Activated naive CD4-positive, alpha-beta T cell treated with anti-CD3 and anti-CD28 coated beads, Interleukin-2, amount 50 U/mL, for 24 hours (primary cell): ENCODE results near the gene APAF1.
"Not testable (repeated sequence)": the region's sequence is repeated elsewhere in the genome, so short reads cannot be mapped to it uniquely, and the experiment has no call there.

Experiments used
- H3K27ac Mint-ChIP-seq: one replicate; pipeline ENCODE4 v1.8.0; 2021; ENCODE audit warnings: mild to moderate bottlenecking, mixed read lengths
- H3K27me3 Mint-ChIP-seq: one replicate; pipeline ENCODE4 v1.8.0; 2021; ENCODE audit warnings: mixed read lengths
- H3K36me3 Mint-ChIP-seq: one replicate; pipeline ENCODE4 v1.8.0; 2021; ENCODE audit warnings: mixed read lengths
- H3K4me1 Mint-ChIP-seq: one replicate; pipeline ENCODE4 v1.8.0; 2021; ENCODE audit warnings: mixed read lengths
- H3K4me3 Mint-ChIP-seq: one replicate; pipeline ENCODE4 v1.8.0; 2021; ENCODE audit warnings: mild to moderate bottlenecking, mixed read lengths
- H3K9me3 Mint-ChIP-seq: one replicate; pipeline ENCODE4 v1.8.0; 2021; ENCODE audit warnings: mixed read lengths

APAF1 gene

DNA sequence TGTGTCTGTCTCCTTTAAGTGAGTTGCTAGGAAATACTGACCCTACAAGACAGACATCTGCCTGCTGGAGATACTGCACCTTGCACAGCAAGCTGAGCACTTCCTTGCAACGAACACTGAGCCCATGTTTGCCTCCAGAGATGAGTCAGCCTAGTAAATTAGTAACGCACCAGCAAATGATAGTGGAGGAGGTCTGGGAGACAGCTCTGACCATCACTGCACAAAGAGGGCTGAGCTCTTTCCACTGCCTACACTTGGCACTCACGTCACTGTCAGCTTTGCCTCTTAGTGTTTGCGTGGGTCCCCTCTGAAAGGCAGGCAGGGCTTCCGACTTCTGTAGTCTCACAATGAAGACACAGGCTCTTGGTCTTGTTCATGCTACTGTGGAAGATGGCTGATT, 109.0 kb downstream of the APAF1 start:
- H3K4me3 Mint-ChIP-seq = no peak overlapping the region
- H3K9me3 Mint-ChIP-seq = no peaks in the 10 kb centered on the region
- no peak overlapping the region for H3K27ac Mint-ChIP-seq
- no peaks in the 10 kb centered on the region for H3K36me3 Mint-ChIP-seq
- H3K27me3 Mint-ChIP-seq = no peaks in the 10 kb centered on the region
- H3K4me1 Mint-ChIP-seq = no peaks in the 10 kb centered on the region

DNA sequence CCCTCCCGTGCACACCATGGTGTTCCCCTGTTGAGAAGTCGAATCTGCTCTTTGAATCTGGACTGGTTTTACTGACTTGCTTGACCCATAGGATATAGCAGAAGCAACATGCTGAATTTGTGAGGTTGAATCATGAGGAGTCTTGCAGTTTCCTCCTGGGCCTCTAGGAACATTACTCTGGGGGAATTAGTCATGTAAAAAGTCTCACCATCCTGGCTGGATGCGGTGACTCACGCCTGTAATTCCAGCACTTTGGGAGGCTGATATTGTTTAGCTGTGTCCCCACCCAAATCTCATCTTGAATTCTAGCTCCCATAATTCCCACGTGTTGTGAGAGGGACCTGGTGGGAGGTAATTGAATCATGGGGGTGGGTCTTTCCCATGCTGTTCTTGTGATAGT, 110.8 kb downstream of the APAF1 start:
- not testable (repeated sequence) for H3K36me3 Mint-ChIP-seq, H3K9me3 Mint-ChIP-seq, H3K27ac Mint-ChIP-seq, H3K4me1 Mint-ChIP-seq, H3K4me3 Mint-ChIP-seq, H3K27me3 Mint-ChIP-seq

DNA sequence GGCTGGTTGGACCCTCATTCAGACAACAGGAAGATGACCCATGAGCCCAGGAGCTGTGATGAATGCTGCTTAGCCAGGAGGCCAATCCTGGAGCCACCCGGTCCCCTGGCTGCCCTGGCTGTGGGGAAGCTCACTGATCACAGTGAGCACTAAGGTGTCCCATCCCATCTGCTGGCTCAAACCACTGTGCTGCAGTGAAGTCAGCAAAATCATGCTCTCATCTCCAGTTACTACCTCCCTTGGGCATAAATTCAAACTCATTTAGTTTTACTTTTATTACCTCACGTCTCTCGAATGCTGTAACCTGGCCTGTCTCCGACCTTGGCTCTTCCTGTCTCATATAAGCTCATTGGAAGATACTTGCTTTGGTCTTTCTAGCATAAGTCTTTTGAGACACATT, 112.4 kb downstream of the APAF1 start:
- no peak overlapping the region for H3K4me3 Mint-ChIP-seq
- no peaks in the 10 kb centered on the region for H3K36me3 Mint-ChIP-seq
- no peaks in the 10 kb centered on the region for H3K4me1 Mint-ChIP-seq
- H3K27ac Mint-ChIP-seq = no peak overlapping the region
- H3K9me3 Mint-ChIP-seq = no peaks in the 10 kb centered on the region
- no peaks in the 10 kb centered on the region for H3K27me3 Mint-ChIP-seq

DNA sequence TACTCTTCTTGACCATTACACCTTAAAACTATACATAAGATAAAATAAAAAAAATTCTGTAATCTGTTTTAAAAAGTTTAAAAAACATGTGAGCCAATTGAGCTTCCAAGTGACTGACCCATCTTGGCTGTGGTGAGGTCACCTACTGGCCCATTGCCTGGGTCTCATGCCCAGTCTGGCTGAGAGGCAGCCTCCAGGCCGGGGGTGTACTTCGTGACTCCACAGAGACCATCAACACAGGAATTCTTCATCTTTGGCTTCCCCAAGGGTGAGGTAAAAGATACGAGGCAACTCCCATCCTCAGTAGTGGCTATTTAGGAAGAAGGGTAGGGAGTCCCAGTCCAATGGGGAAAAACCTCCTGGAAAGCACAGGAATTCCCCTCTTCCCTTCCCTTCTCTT, 113.2 kb downstream of the APAF1 start:
- no peaks in the 10 kb centered on the region for H3K27me3 Mint-ChIP-seq

DNA sequence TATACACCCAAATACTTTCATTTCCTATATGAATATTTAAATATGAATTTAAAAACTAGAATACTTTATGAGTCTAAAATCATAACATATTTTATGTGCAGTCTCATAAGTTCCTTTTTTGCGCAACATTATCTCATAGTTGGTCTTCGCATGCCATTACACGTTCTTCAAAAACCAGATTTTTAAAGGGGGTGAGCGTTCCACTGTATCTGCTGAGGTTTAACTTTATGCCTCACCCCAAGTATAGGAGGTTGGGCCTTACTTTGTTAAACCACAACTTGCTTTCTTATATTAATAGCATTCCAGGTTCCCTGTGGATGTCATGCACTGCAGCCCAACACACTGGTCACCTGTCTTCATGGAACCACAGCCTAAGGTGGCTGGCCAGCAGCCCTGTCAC, 118.6 kb downstream of the APAF1 start:
- Mint-ChIP-seq H3K27ac (no peak overlapping the region), H3K36me3 (no peaks in the 10 kb centered on the region), H3K9me3 (no peaks in the 10 kb centered on the region), H3K4me1 (no peaks in the 10 kb centered on the region), H3K4me3 (no peak overlapping the region), H3K27me3 (peaks cover 3% of the 10 kb centered on the region)

More for the DNA sequence above, 113.2 kb downstream of the APAF1 start:
- Mint-ChIP-seq H3K27ac (no peak overlapping the region), H3K4me1 (no peaks in the 10 kb centered on the region), H3K9me3 (no peaks in the 10 kb centered on the region), H3K36me3 (no peaks in the 10 kb centered on the region), H3K4me3 (no peak overlapping the region)

DNA sequence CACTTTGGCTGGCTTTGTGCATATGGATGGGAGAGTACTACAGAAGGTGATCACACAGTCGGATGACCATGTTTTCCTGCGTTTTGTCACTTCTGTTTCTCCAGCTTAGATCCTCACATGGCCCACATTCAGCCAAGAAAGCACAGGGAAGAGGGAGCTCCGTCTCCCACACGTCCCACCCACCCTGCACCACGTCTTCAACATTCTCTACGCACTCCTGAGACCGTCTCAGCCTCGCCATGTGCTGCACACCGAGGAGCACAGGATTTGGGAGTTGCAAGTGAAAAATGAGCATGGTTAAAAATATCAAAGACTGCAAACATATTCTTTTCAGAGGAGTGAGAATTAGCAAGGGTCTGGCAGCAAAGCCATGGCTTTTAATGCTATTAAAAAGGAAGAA, 122.2 kb downstream of the APAF1 start:
- no peaks in the 10 kb centered on the region for H3K9me3 Mint-ChIP-seq
- H3K27ac Mint-ChIP-seq = no peak overlapping the region
- no peaks in the 10 kb centered on the region for H3K4me1 Mint-ChIP-seq
- no peaks in the 10 kb centered on the region for H3K36me3 Mint-ChIP-seq
- peaks cover 3% of the 10 kb centered on the region for H3K27me3 Mint-ChIP-seq
- H3K4me3 Mint-ChIP-seq = no peak overlapping the region

DNA sequence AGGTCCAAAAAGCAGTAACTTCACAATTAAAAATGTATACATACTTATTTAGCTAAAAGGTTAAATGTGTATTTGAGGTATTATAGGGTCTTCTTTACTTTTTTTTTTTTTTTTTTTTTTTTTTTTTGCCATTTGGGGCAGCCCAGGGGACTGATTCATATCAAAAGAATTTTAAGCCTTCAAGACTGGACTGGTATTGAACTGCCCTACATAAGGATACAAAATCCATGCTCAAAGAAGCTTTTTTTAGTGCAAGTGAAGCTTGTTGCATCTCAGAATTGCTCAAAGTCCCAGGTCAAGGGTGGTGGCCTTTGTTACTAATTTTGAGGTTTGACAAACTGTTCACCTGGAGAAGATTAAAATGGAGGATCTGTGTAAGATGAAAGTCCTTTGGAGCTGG, 124.0 kb downstream of the APAF1 start:
- Mint-ChIP-seq H3K27ac (no peak overlapping the region), H3K9me3 (no peaks in the 10 kb centered on the region), H3K4me3 (no peak overlapping the region), H3K36me3 (no peaks in the 10 kb centered on the region), H3K27me3 (peaks cover 3% of the 10 kb centered on the region), H3K4me1 (no peaks in the 10 kb centered on the region)

DNA sequence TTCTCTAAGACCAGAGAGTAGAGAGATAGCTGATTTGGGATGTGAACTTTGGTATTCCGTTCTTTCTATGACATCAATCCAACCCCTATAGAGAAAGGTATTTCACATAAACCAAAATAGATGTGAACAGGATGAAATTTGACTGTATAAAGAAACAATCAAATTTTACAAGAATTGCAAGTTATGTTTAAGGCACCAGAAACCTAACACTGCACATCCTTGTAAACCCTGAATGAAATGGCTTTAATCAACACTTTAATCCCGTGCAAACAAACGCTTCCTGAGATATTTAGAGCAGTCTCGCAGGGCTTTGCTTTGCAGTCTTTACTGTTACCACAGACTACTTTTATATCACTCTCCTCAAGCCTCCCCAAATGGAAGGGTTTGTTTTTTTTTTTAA, 125.1 kb downstream of the APAF1 start:
- H3K4me3 Mint-ChIP-seq = no peak overlapping the region
- no peak overlapping the region for H3K27ac Mint-ChIP-seq
- H3K27me3 Mint-ChIP-seq = no peaks in the 10 kb centered on the region
- H3K9me3 Mint-ChIP-seq = no peaks in the 10 kb centered on the region
- no peaks in the 10 kb centered on the region for H3K36me3 Mint-ChIP-seq
- H3K4me1 Mint-ChIP-seq = no peaks in the 10 kb centered on the region

DNA sequence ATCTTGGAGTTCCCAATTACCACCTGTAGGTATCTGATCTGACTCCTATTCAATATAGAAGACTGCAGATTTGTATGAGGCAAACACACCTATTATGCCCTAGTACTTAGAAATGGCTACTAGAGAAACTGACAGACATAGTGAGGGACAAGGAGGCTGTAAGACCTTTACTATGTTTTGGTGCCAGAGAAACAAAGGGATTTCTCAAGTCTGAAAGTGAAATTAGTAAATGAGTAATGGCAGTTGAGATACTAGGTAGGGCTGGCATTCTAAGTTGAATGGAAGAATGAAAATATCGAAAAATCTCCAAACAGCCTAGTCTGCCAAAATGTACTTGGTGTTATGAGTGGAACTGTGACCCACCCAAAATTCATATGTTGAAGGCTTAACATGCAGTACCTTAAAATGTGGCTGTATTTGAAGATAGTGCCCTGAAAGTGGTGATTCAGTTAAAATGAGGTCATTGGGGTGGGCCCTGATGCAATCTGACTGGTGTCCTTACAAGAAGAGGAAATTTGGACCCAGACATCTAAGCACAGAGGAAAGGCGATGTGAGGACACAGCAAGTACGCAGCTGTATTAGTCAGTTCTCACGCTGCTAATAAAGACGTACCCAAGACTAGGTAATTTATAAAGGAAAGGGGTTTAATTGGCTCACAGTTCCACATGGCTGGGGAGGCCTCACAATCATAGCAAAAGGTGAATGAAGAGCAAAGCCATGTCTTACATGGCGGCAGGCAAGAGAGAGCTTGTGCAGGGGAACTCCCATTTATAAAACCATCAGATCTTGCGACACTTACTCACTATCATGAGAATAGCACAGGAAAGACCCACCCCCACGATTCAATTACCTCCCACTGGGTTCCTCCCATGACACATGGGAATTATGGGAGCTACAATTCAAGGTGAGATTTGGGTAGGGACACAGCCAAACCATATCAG, 127.0 kb downstream of the APAF1 start:
- H3K4me3 Mint-ChIP-seq = no peak overlapping the region
- H3K4me1 Mint-ChIP-seq = no peaks in the 10 kb centered on the region
- no peaks in the 10 kb centered on the region for H3K36me3 Mint-ChIP-seq
- no peaks in the 10 kb centered on the region for H3K27me3 Mint-ChIP-seq
- no peaks in the 10 kb centered on the region for H3K9me3 Mint-ChIP-seq
- no peak overlapping the region for H3K27ac Mint-ChIP-seq

DNA sequence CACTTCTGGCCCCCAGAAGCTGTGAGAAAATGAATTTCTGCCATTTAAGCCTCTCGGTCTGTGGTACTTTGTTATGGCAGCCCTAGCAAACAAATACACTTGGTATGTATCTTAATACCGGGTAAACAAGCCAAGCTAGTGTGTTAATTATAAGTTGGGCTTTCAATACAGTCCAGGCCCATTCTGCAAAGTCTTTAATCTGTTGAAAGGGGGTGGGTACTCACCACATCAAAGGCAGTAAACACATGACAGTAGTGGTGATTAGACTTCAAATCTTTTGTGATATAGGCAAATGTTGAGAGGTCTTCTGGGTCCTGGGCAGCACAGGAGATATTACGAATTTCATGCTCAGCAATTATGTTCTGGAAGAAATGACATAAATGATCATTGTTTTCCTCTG, 127.7 kb downstream of the APAF1 start:
- H3K27ac Mint-ChIP-seq = no peak overlapping the region
- H3K36me3 Mint-ChIP-seq = no peaks in the 10 kb centered on the region
- H3K4me1 Mint-ChIP-seq = no peaks in the 10 kb centered on the region
- no peaks in the 10 kb centered on the region for H3K27me3 Mint-ChIP-seq
- H3K9me3 Mint-ChIP-seq = no peaks in the 10 kb centered on the region
- no peak overlapping the region for H3K4me3 Mint-ChIP-seq

DNA sequence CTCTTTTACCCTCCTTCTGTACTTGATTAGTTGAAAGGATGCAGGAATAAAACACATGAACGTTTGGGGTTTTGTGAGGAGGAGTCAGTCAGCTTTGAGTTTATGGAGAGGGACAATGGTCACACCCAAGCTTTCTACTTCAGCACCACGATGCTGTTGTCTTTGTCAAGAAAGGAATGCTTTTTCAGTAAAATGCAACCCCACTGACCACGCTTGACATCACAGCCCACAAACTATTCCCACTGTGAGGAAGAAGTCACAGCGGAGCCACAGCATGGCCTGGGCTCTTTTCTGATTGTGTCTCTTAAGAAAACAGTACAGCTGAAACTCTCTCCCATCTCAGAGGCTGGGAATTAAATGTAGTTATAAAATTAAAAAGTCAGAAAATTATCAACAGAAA, 135.2 kb downstream of the APAF1 start:
- Mint-ChIP-seq H3K27ac (no peak overlapping the region), H3K27me3 (no peaks in the 10 kb centered on the region), H3K4me1 (no peaks in the 10 kb centered on the region)

DNA sequence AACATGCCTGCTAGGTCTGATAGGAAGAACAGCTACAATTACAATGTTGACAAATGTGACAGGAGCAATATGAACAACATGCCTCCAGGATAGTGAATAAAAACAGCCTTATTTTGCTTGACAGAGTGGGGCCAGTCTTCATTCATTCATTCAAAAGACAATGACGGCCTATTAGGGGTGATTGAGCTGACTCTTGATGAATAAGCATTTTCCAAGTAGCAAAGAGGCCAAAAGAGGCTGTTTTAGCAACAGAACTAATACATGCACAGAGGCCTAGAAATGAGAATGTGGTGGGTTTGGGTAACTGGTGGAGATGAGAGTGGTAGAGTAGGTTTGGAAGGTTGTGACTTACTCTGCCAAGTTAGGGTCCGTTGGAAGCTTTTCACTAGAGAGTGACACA, 138.3 kb downstream of the APAF1 start:
- Mint-ChIP-seq H3K27me3 (no peaks in the 10 kb centered on the region), H3K27ac (no peak overlapping the region), H3K9me3 (no peaks in the 10 kb centered on the region), H3K4me1 (no peaks in the 10 kb centered on the region), H3K36me3 (no peaks in the 10 kb centered on the region), H3K4me3 (no peak overlapping the region)

More for the DNA sequence above, 135.2 kb downstream of the APAF1 start:
- Mint-ChIP-seq H3K4me3 (no peak overlapping the region), H3K9me3 (no peaks in the 10 kb centered on the region), H3K36me3 (no peaks in the 10 kb centered on the region)
